GM18511 (cell line): ENCODE data around the gene HMGN4.
"Not testable (repeated sequence)": the region's sequence is repeated elsewhere in the genome, so short reads cannot be mapped to it uniquely, and the experiment has no call there.

Experiments
- ATAC-seq: cut with Tn5 transposase; IDR thresholded peaks from one replicate; pipeline ENCODE4 v1.9.1; 2021; ENCODE audit warnings: mild to moderate bottlenecking, moderate library complexity; ENCODE audit not compliant: unreplicated experiment

Gene HMGN4

DNA sequence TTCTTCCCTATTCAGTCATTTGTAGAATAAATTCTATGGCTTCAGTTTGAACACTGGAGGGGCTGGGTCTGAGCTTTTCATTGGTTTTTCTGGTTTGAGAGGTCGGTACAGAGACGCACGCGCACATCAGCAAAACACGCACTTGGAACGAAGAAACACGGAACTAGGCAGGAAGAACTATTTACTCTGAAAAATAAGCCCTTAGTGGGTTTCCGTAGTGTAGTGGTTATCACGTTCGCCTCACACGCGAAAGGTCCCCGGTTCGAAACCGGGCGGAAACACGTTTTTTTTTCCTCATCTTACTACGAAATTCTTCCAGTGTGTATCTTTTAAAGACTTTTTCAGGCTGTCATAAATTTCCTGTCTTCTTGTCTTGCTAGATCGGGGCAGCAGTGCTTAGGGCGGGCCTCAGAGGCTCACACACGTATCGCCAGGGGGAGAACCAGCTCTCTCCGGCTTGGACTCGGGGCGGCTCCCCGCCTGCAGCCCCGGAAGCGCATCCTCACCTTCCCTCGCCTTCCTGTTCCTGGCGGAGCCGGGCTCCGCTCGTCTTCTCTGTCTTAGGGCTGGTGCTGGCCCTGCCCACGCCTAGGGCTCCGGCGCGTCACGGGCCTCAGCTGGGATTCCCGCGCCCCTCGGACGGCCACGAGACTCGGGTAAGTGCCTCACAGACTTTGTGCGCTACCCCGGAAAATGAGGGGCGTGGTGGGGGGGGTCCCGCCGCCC is at the start of gene HMGN4:
Gene HMGN4, plus strand, starts transcription at position 521 of the 726 bp plus-strand sequence. CDS start 6,841 bp downstream, outside the sequence.
- peak; percentile 62 for ATAC-seq

DNA sequence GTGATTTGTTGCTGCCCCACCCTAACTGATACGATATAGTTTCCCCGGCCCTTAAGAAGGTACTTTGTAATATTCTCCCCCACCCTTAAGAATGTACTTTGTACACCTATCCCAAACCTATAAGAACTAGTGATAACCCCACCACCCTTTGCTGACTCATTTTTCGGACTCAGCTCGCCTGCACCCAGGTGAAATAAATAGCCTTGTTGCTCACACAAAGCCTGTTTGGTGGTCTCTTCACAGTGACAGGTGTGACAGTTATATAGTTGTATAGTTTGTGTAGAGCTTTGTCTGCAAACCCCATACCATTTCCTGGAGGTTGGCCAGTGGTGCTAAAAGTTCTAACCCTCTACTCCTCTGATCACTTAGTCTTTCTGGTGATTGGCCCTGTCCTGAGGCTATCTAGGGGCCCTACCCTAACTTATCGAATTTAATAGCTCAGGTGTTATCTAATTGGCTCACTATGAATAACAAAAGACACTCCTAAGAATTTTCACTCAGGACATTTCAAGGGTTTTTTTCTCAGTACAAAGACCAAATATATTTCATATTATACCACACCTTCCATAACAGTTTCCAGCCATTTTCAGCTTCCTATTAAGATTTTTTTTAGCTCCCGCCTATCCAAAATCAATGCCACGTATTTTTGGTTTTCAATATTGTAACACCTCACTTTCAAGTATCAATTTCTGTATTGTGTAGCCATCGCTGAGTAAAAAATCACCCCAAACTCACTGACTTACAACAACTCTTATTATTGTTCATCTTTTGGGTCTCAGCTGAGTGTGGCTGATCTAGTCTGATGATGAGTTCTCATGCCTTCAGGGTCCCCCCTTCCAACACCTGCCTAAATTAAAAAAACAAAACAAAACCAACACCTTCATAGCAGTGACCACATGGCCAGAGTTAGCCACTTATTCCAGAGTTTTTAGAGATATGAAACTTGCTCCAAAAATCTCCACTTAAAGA is 47.9 kb upstream of the HMGN4 start:
- ATAC-seq = no peak

DNA sequence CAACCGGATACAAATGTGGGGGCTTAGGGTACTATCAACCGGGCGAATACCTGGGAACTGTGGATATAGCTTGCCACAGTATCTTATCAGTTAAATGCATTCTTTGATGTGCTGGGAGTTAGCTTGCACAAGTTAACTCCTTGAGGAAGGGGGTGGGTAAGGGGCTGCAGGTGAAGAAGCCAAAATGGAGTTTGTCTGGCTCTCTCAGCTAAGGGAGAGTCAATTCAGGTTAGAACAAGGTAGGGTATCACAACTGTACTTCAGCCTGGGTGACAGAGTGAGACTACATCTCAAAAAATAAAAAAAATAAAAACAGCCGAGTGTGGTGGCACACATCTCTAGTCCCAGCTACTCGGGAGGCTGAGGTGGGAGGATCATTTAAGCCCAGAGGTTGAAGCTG is 46.6 kb upstream of the HMGN4 start:
- ATAC-seq = no peak

DNA sequence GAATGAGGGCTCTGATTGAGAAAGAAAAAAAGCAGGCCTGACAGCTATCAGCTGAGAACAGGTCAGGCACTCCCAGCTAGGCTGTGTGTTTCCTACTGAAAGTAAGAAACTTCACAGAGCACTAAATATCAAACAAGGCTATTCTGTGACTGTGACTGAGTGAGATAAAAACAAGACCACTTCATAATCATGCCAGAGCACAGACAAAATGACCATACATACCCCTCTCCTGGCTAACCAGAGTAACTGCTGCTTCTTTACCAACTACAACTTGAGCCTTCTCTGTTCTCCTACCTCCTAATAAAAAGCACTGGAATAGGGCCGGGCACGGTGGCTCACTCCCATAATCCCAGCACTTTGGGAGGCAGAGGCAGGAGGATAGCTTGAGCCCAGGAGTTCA is 44.9 kb upstream of the HMGN4 start:
- no peak for ATAC-seq

DNA sequence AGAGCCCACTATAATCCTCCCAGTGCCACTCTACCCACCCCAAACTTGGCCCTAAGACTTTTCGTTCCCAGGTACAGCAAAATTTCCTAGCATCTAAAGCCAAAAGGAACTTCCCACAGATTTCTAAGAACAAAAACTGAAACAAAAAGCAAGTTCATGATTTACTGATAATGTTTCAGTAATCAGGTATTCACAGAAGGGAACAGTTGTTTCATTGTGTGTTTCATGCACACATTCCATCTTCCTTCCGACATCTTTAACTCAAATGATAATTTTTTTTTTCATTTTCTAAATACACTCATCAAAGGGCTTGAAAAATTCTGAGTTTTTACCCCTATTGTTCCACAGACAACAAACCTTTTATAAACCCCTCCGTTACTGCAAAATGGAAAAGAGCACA is 44.0 kb upstream of the HMGN4 start:
- no peak for ATAC-seq

DNA sequence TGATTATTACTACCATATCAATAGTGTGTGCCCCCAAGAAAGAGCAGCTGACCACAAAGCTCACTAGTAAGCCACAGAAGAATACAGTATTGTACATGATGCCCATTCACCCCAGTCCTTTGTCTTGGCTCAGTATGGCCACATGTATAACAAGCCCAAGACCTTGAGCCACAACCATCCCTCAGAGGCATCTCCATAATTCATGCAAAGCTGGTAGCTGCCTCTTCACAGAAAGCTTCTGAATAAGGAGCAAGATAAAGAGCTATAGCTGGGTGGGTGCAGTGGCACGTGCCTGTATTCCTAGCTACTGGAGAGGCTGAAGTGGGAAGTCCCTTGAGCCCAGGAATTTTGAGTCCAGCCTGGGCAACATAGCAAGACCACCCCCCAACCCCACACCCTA is 42.9 kb upstream of the HMGN4 start:
- no peak for ATAC-seq

DNA sequence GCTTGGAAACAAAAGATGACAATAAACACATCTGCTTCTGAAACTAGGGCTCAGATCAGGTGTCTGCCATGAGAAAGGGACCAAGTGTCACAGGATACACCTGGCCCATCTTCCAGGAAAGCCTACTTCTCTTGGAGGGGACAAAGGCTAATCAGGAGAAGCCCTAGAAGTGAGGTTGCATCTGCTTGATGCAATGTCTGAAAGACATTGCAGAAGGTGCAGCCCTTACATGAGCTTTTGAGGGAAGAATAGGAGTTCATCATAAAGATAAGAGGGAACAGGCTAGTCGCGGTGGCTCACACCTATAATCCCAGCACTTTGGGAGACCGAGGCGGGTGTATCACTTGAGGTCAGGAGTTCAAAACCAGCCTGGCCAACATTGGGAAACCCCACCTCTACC is 40.6 kb upstream of the HMGN4 start:
- ATAC-seq = no peak

DNA sequence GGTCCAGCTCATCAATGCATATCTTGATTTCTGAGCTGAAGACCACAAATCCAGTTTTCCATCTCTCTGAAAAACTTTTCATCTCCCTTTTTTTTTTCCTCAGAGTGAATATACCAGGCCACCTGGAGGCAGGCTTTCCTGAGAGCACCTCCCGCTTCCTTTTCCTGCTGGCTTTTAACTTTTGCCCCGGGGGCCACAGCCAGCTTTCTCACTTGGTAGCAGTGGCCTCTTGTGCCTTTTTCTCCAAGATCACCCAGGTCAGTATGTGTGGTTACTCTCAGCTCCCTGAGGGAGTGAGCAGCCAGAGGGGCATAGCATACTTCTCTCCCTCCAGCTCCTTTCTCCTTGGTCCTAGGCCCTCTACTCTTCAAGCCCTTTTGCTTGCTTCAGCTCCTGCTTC is 38.1 kb upstream of the HMGN4 start, which contains the start of gene BTN1A1:
Gene BTN1A1, plus strand, starts transcription at position 202 of the 400 bp plus-strand sequence. CDS start 984 bp downstream, outside the sequence.
- ATAC-seq = no peak

DNA sequence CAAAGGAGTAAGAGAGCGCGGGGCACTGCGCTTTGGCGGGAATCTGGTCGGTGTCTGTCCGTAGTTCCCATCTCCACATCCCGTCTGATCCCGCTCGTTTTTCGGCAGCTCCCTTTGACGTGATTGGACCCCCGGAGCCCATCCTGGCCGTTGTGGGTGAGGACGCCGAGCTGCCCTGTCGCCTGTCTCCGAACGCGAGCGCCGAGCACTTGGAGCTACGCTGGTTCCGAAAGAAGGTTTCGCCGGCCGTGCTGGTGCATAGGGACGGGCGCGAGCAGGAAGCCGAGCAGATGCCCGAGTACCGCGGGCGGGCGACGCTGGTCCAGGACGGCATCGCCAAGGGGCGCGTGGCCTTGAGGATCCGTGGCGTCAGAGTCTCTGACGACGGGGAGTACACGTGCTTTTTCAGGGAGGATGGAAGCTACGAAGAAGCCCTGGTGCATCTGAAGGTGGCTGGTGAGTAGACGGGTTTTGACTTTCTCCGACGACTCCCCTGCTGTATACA is 36.6 kb upstream of the HMGN4 start:
- peak; percentile 41 for ATAC-seq

DNA sequence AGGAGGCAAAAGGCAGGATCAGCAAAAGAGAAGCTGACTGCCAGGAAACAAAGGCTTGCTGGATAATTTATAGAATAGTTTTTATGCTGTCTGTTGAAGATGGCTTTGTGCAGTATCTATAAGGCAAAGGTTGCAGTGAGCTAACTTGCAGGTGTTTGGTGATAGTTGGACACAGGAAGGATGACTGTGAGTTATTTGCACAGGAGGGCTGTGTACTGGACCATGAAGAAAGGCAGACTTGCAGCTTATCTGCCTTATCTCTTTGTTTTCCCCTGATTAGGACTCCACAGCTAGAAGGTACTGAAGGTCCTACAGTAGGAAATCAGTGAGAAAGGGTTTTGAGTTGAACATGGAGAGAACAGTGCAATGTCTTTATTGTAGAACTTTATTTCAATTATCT is 36.0 kb upstream of the HMGN4 start:
- peak; percentile 82 for ATAC-seq

DNA sequence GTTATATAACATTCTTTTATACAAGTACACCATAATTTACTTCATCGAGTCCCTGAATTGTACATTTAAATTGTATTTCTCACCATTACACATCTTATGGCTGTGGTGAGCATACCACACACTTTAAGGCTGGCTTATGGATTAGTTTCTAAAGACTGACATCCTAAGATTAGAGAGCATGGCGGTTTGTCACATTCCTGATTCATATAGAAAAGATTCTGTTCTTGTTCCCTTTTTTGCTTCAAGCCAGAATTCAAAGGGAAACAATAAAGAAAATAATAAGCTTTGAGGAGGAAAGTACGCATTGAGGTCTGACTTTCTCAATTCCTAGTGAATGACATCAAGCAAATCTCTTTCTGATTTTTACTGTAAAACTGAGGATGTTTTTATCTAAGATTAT is 35.5 kb upstream of the HMGN4 start:
- no peak for ATAC-seq

DNA sequence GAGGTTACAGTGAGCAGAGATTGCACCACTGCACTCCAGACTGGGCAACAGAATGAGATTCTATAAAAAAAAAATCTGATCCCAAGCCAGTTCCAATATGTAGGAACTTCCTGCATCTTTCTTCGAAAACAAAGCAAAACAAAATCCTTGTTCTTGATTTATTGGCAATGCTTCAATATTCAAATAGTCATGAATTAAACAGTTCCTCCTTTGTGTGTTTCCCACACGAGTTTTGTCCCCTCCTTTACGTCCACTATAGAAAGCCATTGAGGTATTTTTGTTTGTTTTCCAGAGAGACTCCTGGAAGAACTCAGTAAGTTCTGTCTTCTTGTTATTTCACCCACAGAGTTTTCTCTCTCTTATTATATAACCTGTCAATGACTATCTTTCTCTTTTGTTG is 30.5 kb upstream of the HMGN4 start:
- no peak for ATAC-seq

DNA sequence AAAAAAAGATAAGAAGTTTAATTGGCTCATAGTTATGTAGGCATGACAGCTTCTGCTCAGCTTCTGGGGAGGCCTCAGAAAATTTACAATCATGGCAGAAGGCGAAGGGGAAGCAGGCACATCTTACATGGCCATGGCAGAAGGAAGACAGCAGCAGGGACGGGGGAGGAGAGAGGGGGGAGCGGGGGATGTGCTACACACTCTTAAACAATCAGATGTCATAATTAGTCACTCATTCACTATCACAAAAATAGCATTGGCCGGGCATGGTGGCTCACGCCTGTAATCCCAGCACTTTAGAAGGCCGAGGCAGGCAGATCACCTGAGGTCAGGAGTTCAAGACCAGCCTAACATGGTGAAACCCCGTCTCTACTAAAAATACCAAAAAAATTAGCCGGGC is 27.1 kb upstream of the HMGN4 start:
- not testable (repeated sequence) for ATAC-seq

DNA sequence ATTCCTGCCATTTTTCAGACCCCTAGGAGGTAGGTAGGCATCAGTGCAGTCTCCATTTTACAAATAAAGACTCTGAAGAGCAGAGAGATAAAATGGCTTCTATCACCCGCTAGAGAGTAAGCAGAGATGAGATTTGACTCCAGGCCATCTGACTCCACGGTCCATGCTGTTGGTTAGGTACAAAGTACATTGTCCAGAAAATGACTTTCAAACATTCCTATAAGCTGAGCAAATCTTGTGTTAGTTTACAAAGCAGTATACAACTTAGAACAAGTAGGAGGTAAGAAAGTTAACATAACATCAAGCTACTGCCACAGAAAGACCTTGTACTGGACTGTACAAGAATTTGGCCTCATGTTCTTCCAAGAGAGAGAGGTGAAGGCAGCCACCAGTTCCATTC is 23.2 kb upstream of the HMGN4 start:
- no peak for ATAC-seq

DNA sequence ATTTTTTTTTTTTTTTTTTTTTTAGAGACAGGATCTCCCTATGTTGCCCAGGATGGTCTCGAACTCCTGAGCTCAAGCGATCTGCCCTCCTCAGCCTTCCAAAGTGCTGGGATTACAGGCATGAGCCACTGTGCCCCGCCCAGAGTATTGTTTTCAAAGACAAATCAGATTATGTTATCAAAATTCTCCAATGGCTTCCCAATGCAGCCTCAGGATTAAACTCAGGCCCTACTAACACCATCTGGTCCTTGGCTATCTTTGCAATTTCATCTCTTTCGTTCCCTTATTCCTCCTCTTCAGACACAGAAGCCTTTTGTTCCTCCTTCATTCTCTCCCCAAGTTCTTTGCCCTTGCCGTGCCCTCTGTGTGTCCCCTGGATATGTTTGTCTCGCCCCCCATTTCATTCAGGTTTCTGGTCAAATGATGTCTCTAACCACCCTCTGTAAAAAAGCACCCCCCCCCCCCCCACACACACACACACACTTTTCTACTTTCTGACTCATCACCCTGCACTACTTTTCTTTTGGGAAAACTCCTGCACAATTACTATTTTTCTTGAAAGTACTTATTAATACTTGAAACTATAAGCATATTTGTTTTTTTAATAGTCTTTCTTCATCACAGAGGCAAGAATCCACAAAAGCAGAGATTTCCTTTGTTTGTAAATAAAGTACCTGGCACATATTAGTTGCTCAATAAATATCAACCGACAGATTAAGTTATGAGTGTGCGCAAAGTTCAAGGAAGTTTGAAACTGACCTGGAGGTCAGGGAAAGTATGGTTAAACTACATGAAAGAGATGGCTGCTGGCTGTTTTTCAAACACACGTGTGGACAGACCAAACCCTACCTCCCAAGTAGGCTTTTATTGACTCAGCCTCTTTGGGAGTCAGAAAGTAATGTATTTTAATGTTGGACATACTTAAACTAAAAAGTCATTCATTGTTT is 21.4 kb upstream of the HMGN4 start:
- ATAC-seq = no peak

DNA sequence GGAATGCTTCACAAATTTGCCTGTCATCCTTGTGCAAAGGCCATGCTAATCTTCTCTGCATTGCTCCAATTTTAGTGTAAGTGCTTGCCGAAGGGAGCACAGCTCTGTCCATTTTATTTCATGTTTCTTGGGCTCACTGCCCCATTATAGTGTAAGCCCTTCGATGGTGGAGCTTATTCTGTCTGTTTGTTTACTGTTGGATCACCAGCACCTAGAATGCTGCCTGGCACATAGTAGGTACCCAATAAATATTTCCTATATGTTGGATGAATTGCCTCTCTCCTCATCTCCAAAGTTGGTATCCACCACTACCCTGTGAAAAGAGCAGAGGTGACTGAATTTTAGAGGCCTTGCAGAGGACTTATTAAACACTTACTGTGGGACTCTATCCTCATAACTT is 18.8 kb upstream of the HMGN4 start:
- ATAC-seq = no peak

DNA sequence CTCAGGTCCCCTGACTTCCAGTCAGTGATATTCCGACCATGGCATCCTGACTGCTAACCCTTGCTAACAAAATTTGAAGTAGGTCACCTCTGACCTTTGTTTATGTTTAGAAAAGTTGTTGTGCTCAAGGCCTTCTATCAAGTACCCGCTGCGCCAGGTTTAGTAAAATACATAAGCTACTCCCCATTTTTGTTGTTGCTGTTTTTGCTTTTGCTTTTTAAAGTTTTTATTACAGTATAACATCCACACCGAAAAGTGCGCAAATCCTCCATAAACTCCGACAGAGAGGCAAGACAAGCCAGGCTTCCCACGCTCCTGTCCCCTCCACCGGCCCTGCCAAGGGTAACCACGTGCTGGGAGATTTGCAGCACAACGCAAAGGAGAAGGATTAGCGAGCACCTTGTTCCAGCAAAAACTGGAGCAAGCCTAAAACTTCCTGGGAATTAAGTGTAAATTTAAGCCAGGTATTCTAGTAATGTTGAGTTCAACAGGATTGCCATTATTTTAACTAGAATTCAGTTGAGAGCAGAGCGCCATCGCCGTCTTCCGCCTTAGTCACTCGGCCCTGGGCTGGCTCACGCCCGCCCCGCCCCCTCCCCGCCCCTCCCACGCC is 17.8 kb upstream of the HMGN4 start:
- peak; percentile 49 for ATAC-seq

DNA sequence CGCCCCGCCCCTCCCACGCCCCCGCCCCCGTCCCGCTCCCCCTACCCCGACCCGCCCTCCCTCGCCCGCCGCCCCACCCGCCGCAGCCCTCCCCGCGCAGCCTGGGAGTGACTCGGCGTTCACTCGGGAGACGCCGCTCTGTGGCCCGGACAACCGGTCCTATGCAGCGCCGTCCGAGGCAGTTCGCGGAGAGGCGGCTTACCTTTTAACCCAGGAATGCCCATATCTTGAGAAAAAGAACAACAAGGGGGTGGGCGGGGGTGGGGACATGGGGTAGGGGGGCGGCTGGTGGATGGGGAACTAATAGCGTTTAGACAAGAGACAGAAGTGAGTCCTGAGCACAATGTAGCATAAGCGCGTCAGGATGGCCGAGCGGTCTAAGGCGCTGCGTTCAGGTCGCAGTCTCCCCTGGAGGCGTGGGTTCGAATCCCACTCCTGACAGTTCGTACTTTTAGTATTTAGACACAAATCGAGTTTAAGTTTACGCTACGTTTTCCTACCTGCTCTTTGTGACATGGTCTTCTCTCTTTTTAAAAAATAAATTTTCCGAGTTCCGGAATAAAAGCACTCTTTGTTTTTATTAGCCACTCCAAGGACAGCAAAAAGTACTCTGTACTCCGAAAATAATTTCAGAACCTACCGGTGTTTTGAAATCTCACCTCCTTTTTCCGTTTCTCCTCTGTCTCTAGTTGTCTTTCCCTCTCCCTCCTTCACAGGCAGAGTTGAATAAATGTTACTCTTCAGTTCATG is 17.1 kb upstream of the HMGN4 start:
- peak; percentile 78 for ATAC-seq

DNA sequence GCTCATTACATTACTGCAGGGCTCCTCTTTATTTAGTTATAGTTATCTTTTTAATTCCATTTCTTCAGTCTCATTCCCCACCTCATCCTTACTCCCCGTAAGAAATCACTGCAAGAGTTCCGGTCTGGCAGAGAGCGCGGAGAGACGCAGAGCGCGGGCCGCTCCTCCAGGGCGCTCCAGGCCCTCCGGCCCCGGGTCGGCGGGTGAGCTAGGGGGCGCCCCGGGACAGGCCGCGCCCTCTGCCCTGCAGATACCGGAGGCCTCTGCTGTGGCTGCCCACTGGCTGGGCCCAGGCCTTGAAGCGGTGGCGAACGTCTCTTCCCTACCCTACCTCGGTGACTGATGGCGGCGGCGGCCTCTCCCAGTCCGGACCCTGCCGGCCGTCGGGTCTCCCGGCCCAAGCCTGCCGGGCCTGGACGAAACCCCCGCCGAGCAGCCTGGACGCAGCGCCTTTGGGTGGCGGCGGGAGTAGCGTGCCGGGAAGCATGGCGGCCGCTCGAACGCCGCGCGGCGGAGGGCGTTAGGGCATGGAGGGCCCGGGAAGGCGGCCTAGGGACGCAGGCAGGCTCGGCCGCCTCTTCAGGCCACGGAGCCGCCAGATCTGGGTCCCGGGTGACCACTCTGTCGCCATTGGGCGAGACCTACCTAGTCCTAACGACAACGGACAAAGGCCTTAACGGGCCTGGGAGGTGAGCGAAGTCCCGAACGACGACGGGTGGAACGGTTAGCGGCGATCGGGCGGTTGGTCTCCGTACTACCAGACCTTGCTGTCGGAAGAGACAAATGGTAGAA is 16.4 kb upstream of the HMGN4 start:
- ATAC-seq = peak; percentile 75
